ENCODE measurements around the gene HASPIN.

The HASPIN gene

DNA sequence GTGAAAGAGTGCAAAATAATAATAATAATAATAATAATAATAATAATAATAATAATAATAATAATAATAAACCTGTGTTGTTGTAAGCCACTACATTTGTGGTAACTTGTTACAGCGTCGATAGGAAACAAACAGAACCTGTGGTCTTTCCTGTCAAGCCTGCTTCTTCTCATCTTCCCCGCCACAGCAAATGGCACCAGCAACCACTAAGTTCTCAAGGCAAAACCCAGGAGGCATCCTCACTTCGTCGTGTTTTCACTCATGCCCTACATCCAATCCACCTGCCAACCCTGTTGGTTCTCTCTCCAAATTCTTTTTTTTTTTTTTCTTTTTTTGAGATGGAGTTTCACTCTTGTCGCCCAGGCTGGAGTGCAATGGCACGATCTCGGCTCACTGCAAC, 43.1 kb downstream of the HASPIN start:
- no peak for DNase-seq (ENCODE audit: low read depth)

DNA sequence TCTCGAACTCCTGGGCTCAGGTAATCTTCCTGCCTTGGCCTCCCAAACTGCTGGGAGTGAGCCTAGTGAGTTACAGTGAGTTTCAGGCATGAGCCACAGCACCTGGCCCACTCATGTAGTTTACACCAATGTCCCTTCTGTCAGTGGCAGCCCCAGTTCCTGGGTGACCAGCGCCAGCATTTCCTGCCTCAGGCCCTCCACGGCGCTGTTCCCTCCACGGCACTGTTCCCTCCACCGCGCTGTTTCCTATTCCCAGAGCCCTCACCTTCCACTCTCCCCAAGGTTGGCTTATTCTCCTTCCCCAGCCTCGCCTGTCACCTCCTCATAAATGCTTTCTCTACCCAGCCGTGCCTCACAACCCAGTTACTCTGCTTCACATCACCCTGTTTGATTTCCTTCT, 44.6 kb downstream of the HASPIN start:
- no peak for DNase-seq (ENCODE audit: low read depth)

- DNase-seq (ENCODE audit: low read depth): no peak
These were observed 45.1 kb downstream of the HASPIN start for GRCh38 chr17:3768769-3769168.

GRCh38 chr17:3770466-3770865, 46.8 kb downstream of the HASPIN start:
- no peak for DNase-seq (ENCODE audit: low read depth)

GRCh38 chr17:3771140-3771539, 47.4 kb downstream of the HASPIN start:
- no peak for DNase-seq (ENCODE audit: low read depth)

GRCh38 chr17:3772764-3773163, 49.1 kb downstream of the HASPIN start:
- DNase-seq (ENCODE audit: low read depth): no peak

- no peak for DNase-seq (ENCODE audit: low read depth)
These were observed 49.8 kb downstream of the HASPIN start for GRCh38 chr17:3773511-3773910.

- no peak for DNase-seq (ENCODE audit: low read depth)
These were observed 50.3 kb downstream of the HASPIN start for GRCh38 chr17:3773966-3774365.

Measured in CMK (cell line).